Measurements from ENCODE around the gene SAP30. TPM values are rescaled to one million over a fixed set of nuclear protein-coding genes. Genes with fewer than 3 reads are reported as not detected.

The SAP30 gene
- total RNA-seq, 1 experiment from 2014 or later, result 20.0 TPM

GRCh38 chr4:173334085-173334890, 36.5 kb upstream of the SAP30 start, which contains the start of gene HMGB2 (continued):
- TF ChIP-seq, protein P1, sequence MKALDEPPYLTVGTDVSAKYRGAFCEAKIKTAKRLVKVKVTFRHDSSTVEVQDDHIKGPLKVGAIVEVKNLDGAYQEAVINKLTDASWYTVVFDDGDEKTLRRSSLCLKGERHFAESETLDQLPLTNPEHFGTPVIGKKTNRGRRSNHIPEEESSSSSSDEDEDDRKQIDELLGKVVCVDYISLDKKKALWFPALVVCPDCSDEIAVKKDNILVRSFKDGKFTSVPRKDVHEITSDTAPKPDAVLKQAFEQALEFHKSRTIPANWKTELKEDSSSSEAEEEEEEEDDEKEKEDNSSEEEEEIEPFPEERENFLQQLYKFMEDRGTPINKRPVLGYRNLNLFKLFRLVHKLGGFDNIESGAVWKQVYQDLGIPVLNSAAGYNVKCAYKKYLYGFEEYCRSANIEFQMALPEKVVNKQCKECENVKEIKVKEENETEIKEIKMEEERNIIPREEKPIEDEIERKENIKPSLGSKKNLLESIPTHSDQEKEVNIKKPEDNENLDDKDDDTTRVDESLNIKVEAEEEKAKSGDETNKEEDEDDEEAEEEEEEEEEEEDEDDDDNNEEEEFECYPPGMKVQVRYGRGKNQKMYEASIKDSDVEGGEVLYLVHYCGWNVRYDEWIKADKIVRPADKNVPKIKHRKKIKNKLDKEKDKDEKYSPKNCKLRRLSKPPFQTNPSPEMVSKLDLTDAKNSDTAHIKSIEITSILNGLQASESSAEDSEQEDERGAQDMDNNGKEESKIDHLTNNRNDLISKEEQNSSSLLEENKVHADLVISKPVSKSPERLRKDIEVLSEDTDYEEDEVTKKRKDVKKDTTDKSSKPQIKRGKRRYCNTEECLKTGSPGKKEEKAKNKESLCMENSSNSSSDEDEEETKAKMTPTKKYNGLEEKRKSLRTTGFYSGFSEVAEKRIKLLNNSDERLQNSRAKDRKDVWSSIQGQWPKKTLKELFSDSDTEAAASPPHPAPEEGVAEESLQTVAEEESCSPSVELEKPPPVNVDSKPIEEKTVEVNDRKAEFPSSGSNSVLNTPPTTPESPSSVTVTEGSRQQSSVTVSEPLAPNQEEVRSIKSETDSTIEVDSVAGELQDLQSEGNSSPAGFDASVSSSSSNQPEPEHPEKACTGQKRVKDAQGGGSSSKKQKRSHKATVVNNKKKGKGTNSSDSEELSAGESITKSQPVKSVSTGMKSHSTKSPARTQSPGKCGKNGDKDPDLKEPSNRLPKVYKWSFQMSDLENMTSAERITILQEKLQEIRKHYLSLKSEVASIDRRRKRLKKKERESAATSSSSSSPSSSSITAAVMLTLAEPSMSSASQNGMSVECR (CRISPR knock-in tag; IDR thresholded peaks at IDR 0.05; ENCODE audit: borderline replicate concordance), result 0 out of 2 replicates have a peak, but pooled peaks have one; percentile 59
- TF ChIP-seq NR1H2 (CRISPR knock-in tag; IDR thresholded peaks at IDR 0.05), result no peak
- TF ChIP-seq, protein P2, sequence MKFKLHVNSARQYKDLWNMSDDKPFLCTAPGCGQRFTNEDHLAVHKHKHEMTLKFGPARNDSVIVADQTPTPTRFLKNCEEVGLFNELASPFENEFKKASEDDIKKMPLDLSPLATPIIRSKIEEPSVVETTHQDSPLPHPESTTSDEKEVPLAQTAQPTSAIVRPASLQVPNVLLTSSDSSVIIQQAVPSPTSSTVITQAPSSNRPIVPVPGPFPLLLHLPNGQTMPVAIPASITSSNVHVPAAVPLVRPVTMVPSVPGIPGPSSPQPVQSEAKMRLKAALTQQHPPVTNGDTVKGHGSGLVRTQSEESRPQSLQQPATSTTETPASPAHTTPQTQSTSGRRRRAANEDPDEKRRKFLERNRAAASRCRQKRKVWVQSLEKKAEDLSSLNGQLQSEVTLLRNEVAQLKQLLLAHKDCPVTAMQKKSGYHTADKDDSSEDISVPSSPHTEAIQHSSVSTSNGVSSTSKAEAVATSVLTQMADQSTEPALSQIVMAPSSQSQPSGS (CRISPR knock-in tag; IDR thresholded peaks at IDR 0.05; ENCODE audit: borderline replicate concordance, low read depth), result no peak
- no peak for TF ChIP-seq SMAD4 (CRISPR knock-in tag; IDR thresholded peaks at IDR 0.05)
- TF ChIP-seq TP53 (CRISPR knock-in tag; IDR thresholded peaks at IDR 0.05), result peak; percentile 92
- TF ChIP-seq, protein P3, sequence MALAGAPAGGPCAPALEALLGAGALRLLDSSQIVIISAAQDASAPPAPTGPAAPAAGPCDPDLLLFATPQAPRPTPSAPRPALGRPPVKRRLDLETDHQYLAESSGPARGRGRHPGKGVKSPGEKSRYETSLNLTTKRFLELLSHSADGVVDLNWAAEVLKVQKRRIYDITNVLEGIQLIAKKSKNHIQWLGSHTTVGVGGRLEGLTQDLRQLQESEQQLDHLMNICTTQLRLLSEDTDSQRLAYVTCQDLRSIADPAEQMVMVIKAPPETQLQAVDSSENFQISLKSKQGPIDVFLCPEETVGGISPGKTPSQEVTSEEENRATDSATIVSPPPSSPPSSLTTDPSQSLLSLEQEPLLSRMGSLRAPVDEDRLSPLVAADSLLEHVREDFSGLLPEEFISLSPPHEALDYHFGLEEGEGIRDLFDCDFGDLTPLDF (CRISPR knock-in tag; IDR thresholded peaks at IDR 0.05), result peak; percentile 86
- TF ChIP-seq HMGA2 (CRISPR knock-in tag; IDR thresholded peaks at IDR 0.05), result no peak
- no peak for TF ChIP-seq ZNF423 (CRISPR knock-in tag; IDR thresholded peaks at IDR 0.05)
- no peak for TF ChIP-seq GTF2I (CRISPR knock-in tag; conservative IDR thresholded peaks at IDR 0.05)
- no peak for TF ChIP-seq RELA (CRISPR knock-in tag; IDR thresholded peaks at IDR 0.05; ENCODE audit: borderline replicate concordance)
- peak; percentile 73; the same call in 1 of the 2 replicates for TF ChIP-seq HMGXB4 (CRISPR knock-in tag; IDR thresholded peaks at IDR 0.05)
- TF ChIP-seq, protein P4, sequence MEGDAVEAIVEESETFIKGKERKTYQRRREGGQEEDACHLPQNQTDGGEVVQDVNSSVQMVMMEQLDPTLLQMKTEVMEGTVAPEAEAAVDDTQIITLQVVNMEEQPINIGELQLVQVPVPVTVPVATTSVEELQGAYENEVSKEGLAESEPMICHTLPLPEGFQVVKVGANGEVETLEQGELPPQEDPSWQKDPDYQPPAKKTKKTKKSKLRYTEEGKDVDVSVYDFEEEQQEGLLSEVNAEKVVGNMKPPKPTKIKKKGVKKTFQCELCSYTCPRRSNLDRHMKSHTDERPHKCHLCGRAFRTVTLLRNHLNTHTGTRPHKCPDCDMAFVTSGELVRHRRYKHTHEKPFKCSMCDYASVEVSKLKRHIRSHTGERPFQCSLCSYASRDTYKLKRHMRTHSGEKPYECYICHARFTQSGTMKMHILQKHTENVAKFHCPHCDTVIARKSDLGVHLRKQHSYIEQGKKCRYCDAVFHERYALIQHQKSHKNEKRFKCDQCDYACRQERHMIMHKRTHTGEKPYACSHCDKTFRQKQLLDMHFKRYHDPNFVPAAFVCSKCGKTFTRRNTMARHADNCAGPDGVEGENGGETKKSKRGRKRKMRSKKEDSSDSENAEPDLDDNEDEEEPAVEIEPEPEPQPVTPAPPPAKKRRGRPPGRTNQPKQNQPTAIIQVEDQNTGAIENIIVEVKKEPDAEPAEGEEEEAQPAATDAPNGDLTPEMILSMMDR (IDR thresholded peaks at IDR 0.05), result no peak
- TF ChIP-seq, protein P5, sequence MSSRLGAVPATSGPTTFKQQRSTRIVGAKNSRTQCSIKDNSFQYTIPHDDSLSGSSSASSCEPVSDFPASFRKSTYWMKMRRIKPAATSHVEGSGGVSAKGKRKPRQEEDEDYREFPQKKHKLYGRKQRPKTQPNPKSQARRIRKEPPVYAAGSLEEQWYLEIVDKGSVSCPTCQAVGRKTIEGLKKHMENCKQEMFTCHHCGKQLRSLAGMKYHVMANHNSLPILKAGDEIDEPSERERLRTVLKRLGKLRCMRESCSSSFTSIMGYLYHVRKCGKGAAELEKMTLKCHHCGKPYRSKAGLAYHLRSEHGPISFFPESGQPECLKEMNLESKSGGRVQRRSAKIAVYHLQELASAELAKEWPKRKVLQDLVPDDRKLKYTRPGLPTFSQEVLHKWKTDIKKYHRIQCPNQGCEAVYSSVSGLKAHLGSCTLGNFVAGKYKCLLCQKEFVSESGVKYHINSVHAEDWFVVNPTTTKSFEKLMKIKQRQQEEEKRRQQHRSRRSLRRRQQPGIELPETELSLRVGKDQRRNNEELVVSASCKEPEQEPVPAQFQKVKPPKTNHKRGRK (CRISPR knock-in tag; IDR thresholded peaks at IDR 0.05; ENCODE audit: borderline replicate concordance), result no peak
- no peak for TF ChIP-seq SOX15 (CRISPR knock-in tag; IDR thresholded peaks at IDR 0.05)
- TF ChIP-seq CREB1 (CRISPR knock-in tag; IDR thresholded peaks at IDR 0.05), result no peak
- peak; percentile 85 for TF ChIP-seq MAX (CRISPR knock-in tag; IDR thresholded peaks at IDR 0.05)
- peak; percentile 75 for TF ChIP-seq USF2 (CRISPR knock-in tag; IDR thresholded peaks at IDR 0.05)
- peak; percentile 85 for TF ChIP-seq GABPB1 (CRISPR knock-in tag; IDR thresholded peaks at IDR 0.05)
- TF ChIP-seq, protein P6, sequence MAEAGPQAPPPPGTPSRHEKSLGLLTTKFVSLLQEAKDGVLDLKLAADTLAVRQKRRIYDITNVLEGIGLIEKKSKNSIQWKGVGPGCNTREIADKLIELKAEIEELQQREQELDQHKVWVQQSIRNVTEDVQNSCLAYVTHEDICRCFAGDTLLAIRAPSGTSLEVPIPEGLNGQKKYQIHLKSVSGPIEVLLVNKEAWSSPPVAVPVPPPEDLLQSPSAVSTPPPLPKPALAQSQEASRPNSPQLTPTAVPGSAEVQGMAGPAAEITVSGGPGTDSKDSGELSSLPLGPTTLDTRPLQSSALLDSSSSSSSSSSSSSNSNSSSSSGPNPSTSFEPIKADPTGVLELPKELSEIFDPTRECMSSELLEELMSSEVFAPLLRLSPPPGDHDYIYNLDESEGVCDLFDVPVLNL (CRISPR knock-in tag; IDR thresholded peaks at IDR 0.05; ENCODE audit: borderline replicate concordance, low read depth), result peak; percentile 93
- TF ChIP-seq MYBL2 (CRISPR knock-in tag; IDR thresholded peaks at IDR 0.05), result peak; percentile 100
- TF ChIP-seq ZNF416 (CRISPR knock-in tag; IDR thresholded peaks at IDR 0.05), result 0 out of 2 replicates have a peak, but pooled peaks have one; percentile 19
- peak; percentile 92; the same call in 1 of the 2 replicates for TF ChIP-seq FOXP1 (CRISPR knock-in tag; IDR thresholded peaks at IDR 0.05; ENCODE audit: borderline replicate concordance)
- TF ChIP-seq ATF1 (CRISPR knock-in tag; IDR thresholded peaks at IDR 0.05), result no peak
